Measurements from ENCODE around the gene HS2ST1. TPM values are rescaled to one million over a fixed set of nuclear protein-coding genes. Genes with fewer than 3 reads are reported as not detected.

HS2ST1 gene
- total RNA-seq, 1 donor from 2014 or later = 13.4 TPM

DNA sequence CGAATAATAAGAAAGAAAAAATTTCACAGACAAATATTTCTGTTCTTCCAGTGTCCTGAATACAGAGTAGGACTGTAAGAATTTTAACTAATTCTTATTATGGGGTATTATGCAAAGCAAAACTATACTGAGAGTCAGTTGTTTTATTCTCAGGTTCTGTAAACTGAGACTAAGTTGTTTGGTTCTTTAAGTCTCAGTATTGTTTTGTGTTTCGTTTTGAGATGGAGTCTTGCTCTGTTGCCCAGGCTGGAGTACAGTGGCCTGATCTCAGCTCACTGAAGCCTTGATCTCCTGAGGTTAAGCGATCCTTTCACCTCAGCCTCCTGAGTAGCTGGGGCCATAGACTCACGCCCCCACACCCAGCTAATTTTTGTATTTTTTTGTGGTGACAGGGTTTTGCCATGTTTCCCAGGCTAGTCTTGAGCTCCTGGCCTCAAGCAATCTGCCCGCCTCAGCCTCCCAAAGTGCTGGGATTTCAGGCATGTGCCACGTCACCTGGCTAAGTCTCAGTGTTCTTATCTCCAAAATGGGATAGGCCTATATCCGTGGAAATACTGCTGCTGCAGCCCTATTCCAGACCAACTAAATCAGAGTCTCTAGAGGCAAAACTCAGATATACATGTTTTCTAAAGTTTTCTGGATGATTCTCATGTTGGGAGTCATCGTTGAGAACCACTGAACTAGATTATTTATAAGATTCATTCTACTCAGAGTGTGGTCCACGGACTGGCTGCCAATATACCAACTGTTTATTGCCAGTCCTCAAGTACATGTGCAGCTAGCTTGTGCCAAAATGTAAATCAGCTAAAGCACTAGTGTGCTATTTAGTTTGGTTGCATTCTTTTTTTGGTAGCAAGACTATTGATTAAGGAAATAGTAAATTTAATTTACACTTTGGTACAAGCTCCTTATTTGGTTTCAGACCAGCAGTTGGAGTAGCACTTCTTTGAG, 116.6 kb downstream of the HS2ST1 start:
- H3K4me3 ChIP-seq (ENCODE audit: low read depth, low read length) = no peak overlapping the region
- TF ChIP-seq, protein P1, sequence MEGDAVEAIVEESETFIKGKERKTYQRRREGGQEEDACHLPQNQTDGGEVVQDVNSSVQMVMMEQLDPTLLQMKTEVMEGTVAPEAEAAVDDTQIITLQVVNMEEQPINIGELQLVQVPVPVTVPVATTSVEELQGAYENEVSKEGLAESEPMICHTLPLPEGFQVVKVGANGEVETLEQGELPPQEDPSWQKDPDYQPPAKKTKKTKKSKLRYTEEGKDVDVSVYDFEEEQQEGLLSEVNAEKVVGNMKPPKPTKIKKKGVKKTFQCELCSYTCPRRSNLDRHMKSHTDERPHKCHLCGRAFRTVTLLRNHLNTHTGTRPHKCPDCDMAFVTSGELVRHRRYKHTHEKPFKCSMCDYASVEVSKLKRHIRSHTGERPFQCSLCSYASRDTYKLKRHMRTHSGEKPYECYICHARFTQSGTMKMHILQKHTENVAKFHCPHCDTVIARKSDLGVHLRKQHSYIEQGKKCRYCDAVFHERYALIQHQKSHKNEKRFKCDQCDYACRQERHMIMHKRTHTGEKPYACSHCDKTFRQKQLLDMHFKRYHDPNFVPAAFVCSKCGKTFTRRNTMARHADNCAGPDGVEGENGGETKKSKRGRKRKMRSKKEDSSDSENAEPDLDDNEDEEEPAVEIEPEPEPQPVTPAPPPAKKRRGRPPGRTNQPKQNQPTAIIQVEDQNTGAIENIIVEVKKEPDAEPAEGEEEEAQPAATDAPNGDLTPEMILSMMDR (IDR thresholded peaks at IDR 0.05; ENCODE audit: insufficient read depth, low read length, poor library complexity, severe bottlenecking) = no peak
- DNase-seq (ENCODE audit: low read depth) = no peak
- no peaks in the 10 kb centered on the region for H3K27me3 ChIP-seq (ENCODE audit: control insufficient read depth, insufficient read depth, low read length)
- H3K36me3 ChIP-seq (ENCODE audit: control insufficient read depth, insufficient read depth, low read length) = no peaks in the 10 kb centered on the region

DNA sequence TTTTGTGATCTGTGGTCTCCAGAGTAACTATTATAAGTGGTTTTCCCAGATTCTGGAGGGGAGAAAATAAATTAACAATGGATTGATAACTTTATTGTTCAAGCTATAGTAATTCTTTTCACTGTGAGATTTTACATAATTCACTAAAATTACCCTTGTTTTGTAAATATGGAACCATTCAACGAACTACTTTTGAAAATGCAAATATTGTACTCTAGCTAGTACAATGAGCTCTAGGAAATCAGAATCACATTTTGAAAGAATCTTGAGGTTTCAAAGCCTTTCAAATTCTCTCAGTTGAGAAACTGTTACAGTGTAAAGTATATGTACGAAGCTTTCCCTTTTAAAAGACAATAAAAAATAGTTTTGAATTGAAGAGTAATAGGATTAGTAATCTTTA, 119.9 kb downstream of the HS2ST1 start:
- Histone ChIP-seq H3K27me3 (ENCODE audit: control insufficient read depth, insufficient read depth, low read length) (no peaks in the 10 kb centered on the region), H3K4me3 (ENCODE audit: low read depth, low read length) (no peak overlapping the region), H3K36me3 (ENCODE audit: control insufficient read depth, insufficient read depth, low read length) (no peaks in the 10 kb centered on the region)
- no peak for DNase-seq (ENCODE audit: low read depth)
- TF ChIP-seq, protein P1 (IDR thresholded peaks at IDR 0.05; ENCODE audit: insufficient read depth, low read length, poor library complexity, severe bottlenecking) = no peak

DNA sequence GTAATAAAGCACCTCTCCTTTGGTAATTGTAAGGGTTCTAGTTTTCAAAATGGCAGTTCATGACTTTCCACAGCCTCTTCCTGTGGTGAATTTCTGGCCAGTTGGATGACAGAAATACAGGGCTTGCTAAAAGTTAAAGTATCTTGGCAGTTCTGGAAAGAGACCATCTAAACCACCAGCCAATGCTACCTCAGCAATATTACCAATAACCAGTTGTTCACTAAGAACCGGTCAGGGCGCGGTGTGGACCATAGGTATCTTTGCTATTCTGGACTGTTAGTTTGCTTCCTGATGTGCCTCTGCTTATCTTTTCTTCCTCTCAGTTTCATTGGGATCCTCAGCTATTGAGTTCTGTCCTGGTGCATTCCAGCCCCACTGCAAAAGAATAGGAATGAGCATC, 124.7 kb downstream of the HS2ST1 start:
- H3K27me3 ChIP-seq (ENCODE audit: control insufficient read depth, insufficient read depth, low read length) = no peaks in the 10 kb centered on the region

DNA sequence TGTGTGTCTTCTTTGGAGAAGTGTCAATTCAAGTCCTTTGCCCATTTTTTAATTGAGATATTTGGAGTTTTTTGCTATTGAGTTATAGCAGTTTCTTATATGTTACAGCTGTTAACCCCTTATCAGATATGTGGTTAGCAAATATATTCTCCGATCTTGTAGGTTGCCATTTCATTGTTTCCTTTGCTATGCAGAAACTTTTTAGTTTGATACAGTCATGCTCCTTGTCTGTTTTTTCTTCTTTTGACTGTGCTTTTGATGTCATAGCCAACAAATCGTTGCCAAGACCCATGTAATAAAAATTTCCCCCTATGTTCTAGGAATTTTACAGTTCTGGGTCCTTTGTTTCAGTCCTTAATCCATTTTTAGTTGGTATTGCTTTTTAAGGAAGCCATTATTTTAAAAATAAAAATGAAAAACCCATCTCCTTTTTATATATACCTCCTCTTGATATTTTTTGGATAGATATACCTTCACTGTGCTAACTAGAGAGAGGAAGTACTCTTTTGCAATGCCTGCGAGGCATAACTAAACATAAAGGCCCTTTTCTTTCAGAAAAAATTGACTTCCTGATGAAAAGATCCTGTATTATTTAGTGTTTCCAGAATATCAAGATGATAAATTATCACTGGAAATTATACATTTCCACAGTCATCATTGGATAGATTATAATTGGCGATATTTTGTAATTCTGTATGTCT, 127.8 kb downstream of the HS2ST1 start:
- Histone ChIP-seq H3K4me3 (ENCODE audit: low read depth, low read length) (no peak overlapping the region), H3K27me3 (ENCODE audit: control insufficient read depth, insufficient read depth, low read length) (no peaks in the 10 kb centered on the region), H3K36me3 (ENCODE audit: control insufficient read depth, insufficient read depth, low read length) (no peaks in the 10 kb centered on the region)
- DNase-seq (ENCODE audit: low read depth) = no peak
- TF ChIP-seq, protein P1 (IDR thresholded peaks at IDR 0.05; ENCODE audit: insufficient read depth, low read length, poor library complexity, severe bottlenecking) = no peak

More for the DNA sequence above, 124.7 kb downstream of the HS2ST1 start:
- H3K36me3 ChIP-seq (ENCODE audit: control insufficient read depth, insufficient read depth, low read length) = no peaks in the 10 kb centered on the region
- TF ChIP-seq, protein P1 (IDR thresholded peaks at IDR 0.05; ENCODE audit: insufficient read depth, low read length, poor library complexity, severe bottlenecking) = no peak
- H3K4me3 ChIP-seq (ENCODE audit: low read depth, low read length) = no peak overlapping the region
- no peak for DNase-seq (ENCODE audit: low read depth)

DNA sequence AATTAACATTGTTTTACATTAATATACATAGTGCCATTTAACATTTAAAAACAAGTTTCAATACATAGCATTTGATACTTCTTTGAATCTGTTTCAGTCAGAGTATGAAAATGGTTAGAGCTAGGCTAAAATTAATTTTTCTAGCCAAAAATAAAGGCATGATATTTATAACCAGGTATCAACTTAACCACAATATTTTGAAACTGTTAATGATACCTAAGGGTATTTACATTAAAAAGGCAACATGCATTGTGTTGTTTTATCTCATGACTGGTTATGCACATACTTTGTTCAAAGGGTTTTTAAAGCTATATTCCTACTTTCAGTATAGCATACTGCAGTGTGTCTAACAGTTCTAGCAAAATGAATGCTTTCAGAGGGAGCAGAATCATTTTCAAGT, 130.0 kb downstream of the HS2ST1 start:
- no peaks in the 10 kb centered on the region for H3K27me3 ChIP-seq (ENCODE audit: control insufficient read depth, insufficient read depth, low read length)
- TF ChIP-seq, protein P1 (IDR thresholded peaks at IDR 0.05; ENCODE audit: insufficient read depth, low read length, poor library complexity, severe bottlenecking) = no peak

More for the DNA sequence above, 130.0 kb downstream of the HS2ST1 start:
- Histone ChIP-seq H3K36me3 (ENCODE audit: control insufficient read depth, insufficient read depth, low read length) (no peaks in the 10 kb centered on the region), H3K4me3 (ENCODE audit: low read depth, low read length) (no peak overlapping the region)
- no peak for DNase-seq (ENCODE audit: low read depth)
